Muscle layer of colon (tissue), 2 donors: ENCODE measurements around the gene KNG1.

Experiments
- H3K27ac ChIP-seq: one replicate; pipeline ENCODE4 v1.7.0; 2013; ENCODE audit warnings: low read depth, mild to moderate bottlenecking, low read length, moderate library complexity
- H3K27me3 ChIP-seq, 2 donors: one replicate each; pipeline ENCODE4 v1.7.0; 2013; ENCODE audit warnings: low read length in 2 of 2, mild to moderate bottlenecking in 2 of 2; ENCODE audit not compliant: insufficient read depth in 2 of 2, control insufficient read depth in 1 of 2
- H3K36me3 ChIP-seq: one replicate; pipeline ENCODE4 v1.7.0; 2013; ENCODE audit warnings: mild to moderate bottlenecking, low read length; ENCODE audit not compliant: insufficient read depth
- H3K4me1 ChIP-seq: one replicate; pipeline ENCODE4 v1.7.0; 2013; ENCODE audit warnings: mild to moderate bottlenecking, low read length; ENCODE audit not compliant: insufficient read depth
- H3K4me3 ChIP-seq, 2 donors: one replicate each; pipeline ENCODE4 v1.7.0; 2013; ENCODE audit warnings: low read length in 2 of 2, low read depth in 1 of 2, mild to moderate bottlenecking in 1 of 2, moderate library complexity in 1 of 2
- H3K9ac ChIP-seq: one replicate; pipeline ENCODE4 v1.7.0; 2013; ENCODE audit warnings: low read length
- H3K9me3 ChIP-seq: one replicate; pipeline ENCODE4 v1.7.0; 2013; ENCODE audit warnings: mild to moderate bottlenecking, low read length
- donor health status: abdominal sarcoma.
- donor health status: Adenocarcinoma of cecum.

Gene KNG1

DNA sequence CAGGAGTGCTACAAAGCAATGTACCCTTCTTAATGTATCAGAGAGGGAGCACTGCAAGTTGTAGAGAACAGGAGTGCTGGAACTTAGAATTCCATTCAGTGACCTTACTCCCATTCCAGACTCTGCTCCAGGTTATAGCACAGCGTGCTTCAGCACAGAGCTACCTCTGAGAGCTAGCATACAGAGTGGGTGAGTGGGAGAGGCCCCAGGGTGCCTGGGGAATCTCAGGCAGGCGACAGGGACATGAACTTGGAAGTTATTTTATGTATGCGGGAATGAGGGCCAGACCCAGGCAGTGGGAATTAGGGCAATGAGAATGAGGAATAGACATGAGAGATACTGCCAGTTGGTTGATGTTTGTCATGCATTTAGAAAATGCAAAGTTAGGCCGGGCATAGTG lies 3.7 kb upstream of the KNG1 start:
- no peaks in the 10 kb centered on the region for H3K4me1 ChIP-seq
- H3K27me3 ChIP-seq = no peaks in the 10 kb centered on the region
- H3K36me3 ChIP-seq = no peaks in the 10 kb centered on the region
- no peak overlapping the region for H3K27ac ChIP-seq
- H3K9ac ChIP-seq = no peak overlapping the region
- no peaks in the 10 kb centered on the region for H3K9me3 ChIP-seq
- no peak overlapping the region for H3K4me3 ChIP-seq

DNA sequence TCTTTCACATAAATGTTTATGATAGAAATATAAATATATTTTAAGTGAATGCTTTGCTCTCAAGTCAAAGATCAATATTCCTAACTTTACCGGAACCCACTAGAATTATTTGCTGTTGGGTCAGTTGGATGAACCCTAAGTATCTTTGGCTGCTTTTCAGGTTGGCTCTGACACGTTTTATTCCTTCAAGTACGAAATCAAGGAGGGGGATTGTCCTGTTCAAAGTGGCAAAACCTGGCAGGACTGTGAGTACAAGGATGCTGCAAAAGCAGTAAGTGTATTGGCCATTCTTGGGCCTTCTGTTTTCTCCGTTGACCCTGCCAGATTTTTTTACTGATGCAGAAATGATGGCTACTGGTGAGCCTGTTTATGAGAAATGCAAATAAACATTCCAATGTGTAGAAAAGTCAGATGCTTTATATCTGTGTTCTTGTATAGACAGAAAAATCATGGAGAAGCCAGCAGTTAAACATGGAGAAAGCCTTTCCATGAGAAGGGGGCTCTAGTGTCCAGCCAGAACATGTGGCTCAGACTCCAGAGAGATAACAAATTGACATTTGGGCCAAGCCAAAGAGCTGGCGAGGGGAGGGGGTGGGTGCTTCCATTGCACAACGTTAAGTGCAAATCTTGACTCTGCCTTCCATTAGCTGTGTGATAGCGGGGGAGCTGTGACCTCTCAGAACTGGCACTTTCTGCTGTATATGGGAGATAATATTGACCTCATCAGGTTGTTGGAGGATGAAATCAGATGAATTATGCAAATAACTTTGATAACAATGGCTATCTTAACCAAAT lies 3.0 kb downstream of the KNG1 start:
- Histone ChIP-seq H3K36me3 (no peaks in the 10 kb centered on the region), H3K9ac (no peak overlapping the region), H3K27me3 (no peaks in the 10 kb centered on the region), H3K9me3 (no peaks in the 10 kb centered on the region), H3K27ac (no peak overlapping the region), H3K4me1 (no peaks in the 10 kb centered on the region), H3K4me3 (no peak overlapping the region)

DNA sequence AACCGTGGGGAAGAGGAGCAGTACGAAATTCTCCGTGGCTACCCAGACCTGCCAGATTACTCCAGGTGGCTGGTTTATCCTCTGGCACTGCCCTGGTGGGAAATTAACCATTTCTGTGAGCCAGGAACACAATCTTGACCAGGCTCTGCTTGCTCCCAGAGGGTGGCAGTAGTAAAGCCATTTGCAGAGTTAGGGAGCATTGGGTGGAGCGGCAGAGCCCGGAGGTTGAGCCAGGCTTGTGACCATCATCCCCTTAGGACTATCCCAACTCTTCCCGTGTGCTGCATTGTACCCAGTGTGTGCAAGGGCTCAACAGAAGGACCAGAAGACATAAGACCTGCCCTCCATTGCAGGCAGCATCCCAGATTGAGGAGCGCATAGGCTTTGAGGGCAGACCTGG lies 5.3 kb downstream of the KNG1 start:
- H3K27me3 ChIP-seq = no peaks in the 10 kb centered on the region
- no peak overlapping the region for H3K27ac ChIP-seq
- H3K4me1 ChIP-seq = no peaks in the 10 kb centered on the region
- H3K9me3 ChIP-seq = no peaks in the 10 kb centered on the region
- no peak overlapping the region for H3K9ac ChIP-seq
- no peaks in the 10 kb centered on the region for H3K36me3 ChIP-seq
- H3K4me3 ChIP-seq = no peak overlapping the region

DNA sequence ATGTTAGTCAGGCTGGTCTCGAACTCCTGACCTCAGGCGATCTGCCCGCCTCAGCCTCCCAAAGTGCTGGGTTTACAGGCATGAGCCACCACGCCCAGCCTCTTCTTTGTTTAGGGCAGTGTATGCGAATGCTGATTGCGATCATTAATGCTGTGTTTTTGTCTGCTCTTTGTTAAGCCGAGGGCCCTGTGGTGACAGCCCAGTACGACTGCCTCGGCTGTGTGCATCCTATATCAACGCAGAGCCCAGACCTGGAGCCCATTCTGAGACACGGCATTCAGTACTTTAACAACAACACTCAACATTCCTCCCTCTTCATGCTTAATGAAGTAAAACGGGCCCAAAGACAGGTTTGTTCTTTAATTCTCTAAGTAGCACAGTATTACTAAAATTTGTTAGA lies 7.8 kb downstream of the KNG1 start:
- no peaks in the 10 kb centered on the region for H3K27me3 ChIP-seq
- no peak overlapping the region for H3K4me3 ChIP-seq
- no peak overlapping the region for H3K9ac ChIP-seq
- no peaks in the 10 kb centered on the region for H3K36me3 ChIP-seq
- H3K27ac ChIP-seq = no peak overlapping the region
- no peaks in the 10 kb centered on the region for H3K9me3 ChIP-seq
- no peaks in the 10 kb centered on the region for H3K4me1 ChIP-seq

DNA sequence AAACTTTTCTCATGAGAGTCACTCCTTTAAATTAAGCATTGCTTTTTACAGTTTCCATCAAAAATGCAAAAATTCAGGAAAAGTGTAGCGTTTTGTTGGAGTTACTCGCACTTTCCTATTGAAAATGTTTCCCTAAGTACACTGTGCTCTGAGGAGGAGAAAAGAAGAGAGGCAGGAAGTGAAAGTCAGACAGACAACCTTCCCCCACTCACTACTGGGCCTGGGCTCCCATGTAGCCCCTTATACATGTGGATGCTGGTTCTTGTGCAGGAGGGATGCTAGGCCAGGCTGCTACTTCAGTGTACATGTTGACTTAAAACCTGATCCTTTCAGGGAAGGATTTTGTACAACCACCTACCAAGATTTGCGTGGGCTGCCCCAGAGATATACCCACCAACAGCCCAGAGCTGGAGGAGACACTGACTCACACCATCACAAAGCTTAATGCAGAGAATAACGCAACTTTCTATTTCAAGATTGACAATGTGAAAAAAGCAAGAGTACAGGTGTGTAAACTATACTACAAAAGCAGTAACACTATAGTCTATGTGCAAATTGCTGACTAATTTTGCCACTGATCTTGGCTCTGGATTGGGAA lies 15.1 kb downstream of the KNG1 start:
- no peaks in the 10 kb centered on the region for H3K36me3 ChIP-seq
- H3K27ac ChIP-seq = no peak overlapping the region
- no peaks in the 10 kb centered on the region for H3K4me1 ChIP-seq
- no peak overlapping the region for H3K9ac ChIP-seq
- no peak overlapping the region for H3K4me3 ChIP-seq
- no peaks in the 10 kb centered on the region for H3K9me3 ChIP-seq
- H3K27me3 ChIP-seq = no peaks in the 10 kb centered on the region

DNA sequence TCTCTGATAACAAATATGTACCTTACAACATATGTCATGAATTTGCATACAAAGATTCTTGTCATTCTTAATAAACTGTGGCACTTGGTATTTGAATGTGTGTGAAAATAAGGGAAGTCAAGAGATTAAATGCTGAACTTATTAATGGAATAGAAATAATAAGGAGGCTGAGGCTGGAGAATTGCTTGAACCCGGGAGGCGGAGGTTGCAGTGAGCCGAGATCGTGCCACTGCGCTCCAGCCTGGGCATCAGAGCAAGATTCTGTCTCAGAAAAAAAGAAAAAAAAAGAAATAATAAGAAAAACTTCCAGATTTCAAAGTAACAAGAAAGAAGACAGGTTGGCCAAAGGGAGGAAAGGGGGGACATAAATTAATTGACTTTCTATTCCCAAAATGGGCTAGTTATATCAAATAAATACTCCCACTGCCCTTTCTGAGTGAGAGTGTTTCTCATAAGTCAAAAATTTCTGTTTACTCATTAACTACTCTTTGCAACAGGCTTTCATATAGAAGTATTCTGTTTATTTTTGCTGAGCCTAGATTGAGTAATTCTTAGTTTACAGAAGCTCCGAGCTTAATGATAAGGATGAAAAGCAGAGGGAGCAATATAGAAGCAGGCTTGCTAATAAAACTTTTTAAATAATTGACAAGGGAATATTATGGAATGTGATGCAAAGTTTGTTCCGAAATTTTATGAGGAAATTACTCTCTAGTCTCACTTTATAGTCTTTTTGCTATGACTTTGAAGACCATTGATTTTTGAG lies 25.6 kb downstream of the KNG1 start:
- Histone ChIP-seq H3K9me3 (no peaks in the 10 kb centered on the region), H3K9ac (no peak overlapping the region), H3K4me1 (no peaks in the 10 kb centered on the region), H3K27ac (no peak overlapping the region), H3K36me3 (no peaks in the 10 kb centered on the region), H3K27me3 (no peaks in the 10 kb centered on the region), H3K4me3 (no peak overlapping the region)

DNA sequence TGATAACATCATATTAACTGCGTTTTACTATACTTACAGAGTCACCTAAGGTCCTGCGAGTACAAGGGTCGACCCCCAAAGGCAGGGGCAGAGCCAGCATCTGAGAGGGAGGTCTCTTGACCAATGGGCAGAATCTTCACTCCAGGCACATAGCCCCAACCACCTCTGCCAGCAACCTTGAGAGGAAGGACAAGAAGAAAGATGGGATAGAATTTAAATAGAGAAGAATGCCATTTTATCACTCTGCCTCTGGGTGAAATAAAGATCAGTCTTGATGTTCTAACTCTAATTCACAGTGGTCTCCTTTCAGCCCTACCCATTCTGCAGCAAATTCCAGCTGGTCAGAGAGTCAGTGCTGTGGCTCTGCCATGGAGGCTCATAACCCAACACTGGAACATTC lies 26.5 kb downstream of the KNG1 start:
- Histone ChIP-seq H3K36me3 (no peaks in the 10 kb centered on the region), H3K4me1 (no peaks in the 10 kb centered on the region), H3K4me3 (no peak overlapping the region), H3K9me3 (no peaks in the 10 kb centered on the region), H3K27ac (no peak overlapping the region), H3K27me3 (no peaks in the 10 kb centered on the region), H3K9ac (no peak overlapping the region)

DNA sequence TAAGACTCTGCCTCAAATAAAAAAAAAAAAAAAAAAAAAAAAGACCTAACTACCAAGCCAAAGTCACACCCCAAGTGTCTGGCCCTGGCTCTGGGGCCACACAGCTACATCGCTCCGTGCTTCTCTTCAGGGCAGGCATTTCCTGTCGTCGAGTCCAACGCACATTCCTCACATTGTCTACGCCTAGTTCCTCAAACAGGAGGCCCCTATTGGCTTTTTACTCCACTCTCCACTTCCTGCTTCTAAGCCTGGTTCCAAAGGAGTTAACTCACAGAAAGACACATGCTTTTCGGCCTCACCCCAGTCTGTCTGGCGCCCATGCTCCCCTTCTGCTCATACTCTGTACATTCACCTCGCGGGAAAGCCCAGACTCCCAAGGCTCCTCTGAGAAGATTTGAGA lies 28.8 kb downstream of the KNG1 start:
- Histone ChIP-seq H3K9me3 (no peaks in the 10 kb centered on the region), H3K9ac (no peak overlapping the region), H3K4me1 (no peaks in the 10 kb centered on the region), H3K4me3 (no peak overlapping the region), H3K36me3 (no peaks in the 10 kb centered on the region), H3K27ac (no peak overlapping the region), H3K27me3 (no peaks in the 10 kb centered on the region)

DNA sequence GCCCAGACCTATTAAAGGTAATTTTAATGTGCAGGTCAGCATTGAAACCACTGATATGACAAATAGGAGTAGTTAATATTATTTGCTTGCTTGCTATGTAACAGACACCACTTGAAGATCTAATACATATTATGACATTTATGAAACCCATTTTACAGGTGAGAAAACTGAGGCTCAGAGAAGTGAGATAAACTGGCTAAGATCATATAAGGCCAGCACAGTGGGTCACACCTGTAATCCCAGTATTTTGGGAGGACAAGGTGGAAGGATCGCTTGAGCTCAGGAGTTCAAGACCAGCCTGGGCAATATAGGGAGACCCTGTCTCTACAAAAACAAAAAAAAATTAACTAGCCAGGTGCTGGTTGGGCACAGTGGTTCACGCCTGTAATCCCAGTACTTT lies 33.2 kb downstream of the KNG1 start:
- no peak overlapping the region for H3K9ac ChIP-seq
- no peak overlapping the region for H3K4me3 ChIP-seq
- no peak overlapping the region for H3K27ac ChIP-seq
- no peaks in the 10 kb centered on the region for H3K4me1 ChIP-seq
- H3K27me3 ChIP-seq = no peaks in the 10 kb centered on the region
- no peaks in the 10 kb centered on the region for H3K36me3 ChIP-seq
- no peaks in the 10 kb centered on the region for H3K9me3 ChIP-seq

DNA sequence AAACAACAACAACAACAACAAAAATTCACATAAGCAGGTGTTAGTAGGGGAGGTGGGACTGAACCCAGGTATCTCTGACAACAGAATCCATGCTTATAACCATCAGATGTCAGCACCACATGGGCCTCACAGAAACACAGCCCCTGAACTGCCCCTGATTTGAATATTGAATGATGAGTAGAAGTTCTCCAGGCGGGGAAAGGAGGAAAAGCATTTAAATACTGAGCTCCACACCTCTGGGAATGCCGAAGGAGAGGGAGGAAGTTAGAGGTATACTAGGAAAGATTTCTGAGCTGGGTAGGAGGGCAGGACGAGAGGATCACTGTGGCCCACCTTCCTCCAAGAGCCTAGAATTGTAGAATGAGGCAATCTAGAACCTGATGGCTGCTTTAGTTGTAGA lies 34.3 kb downstream of the KNG1 start:
- Histone ChIP-seq H3K36me3 (no peaks in the 10 kb centered on the region), H3K4me1 (no peaks in the 10 kb centered on the region), H3K27me3 (no peaks in the 10 kb centered on the region), H3K27ac (no peak overlapping the region), H3K9me3 (no peaks in the 10 kb centered on the region), H3K4me3 (no peak overlapping the region), H3K9ac (no peak overlapping the region)

DNA sequence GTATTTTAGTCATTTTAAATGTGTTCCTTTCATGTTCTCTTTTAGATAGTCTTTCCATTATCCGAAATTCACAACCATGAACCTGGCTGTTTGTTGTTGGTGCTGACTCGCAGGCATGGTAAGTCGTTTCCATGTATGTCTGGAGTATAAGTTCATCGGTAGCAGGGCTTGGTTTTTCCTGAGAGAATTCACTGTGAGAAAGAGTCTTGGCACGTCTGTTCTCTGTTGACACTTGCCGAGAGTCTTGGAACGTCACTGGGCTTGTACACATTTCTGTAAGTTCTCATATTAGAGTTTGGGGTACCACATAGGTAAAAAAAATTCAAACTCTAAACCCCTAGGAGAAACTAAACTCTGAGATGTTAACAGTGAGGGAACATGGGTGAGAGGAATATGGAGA lies 36.8 kb downstream of the KNG1 start:
- H3K9ac ChIP-seq = no peak overlapping the region
- H3K27ac ChIP-seq = no peak overlapping the region
- no peaks in the 10 kb centered on the region for H3K36me3 ChIP-seq
- no peak overlapping the region for H3K4me3 ChIP-seq
- no peaks in the 10 kb centered on the region for H3K9me3 ChIP-seq
- no peaks in the 10 kb centered on the region for H3K4me1 ChIP-seq
- no peaks in the 10 kb centered on the region for H3K27me3 ChIP-seq
